SK-N-SH (cell line): ENCODE results near the gene PKNOX2.

Experiments used
- CTCF ChIP-seq: fragments of 200-600 bp; sonication (generic); IDR thresholded peaks from 2 replicates; pipeline ENCODE4 v1.6.1; 2017; ENCODE audit warnings: antibody characterized with exemption, mild to moderate bottlenecking, moderate library complexity
- EP300 ChIP-seq, 2 experiments: IDR thresholded peaks; 2 replicates each; pipeline versions ENCODE4 v1.4.0 to v1.6.1; 2012; ENCODE audit warnings: borderline replicate concordance in 1 of 2, low read depth in 1 of 2, low read length in 1 of 2
- EZH2phosphoT487 ChIP-seq: fragments of 200-600 bp; sonication (generic); IDR thresholded peaks from 2 replicates; pipeline ENCODE4 v1.6.1; 2017; ENCODE audit warnings: low read depth, mixed run types, mild to moderate bottlenecking, antibody characterized with exemption, moderate library complexity, borderline replicate concordance
- FOSL2 ChIP-seq: IDR thresholded peaks from 2 replicates; pipeline ENCODE4 v1.4.0; 2012; ENCODE audit warnings: low read depth, mild to moderate bottlenecking, moderate library complexity, borderline replicate concordance
- GABPA ChIP-seq: IDR thresholded peaks from 2 replicates; pipeline ENCODE4 v1.4.0; 2012; ENCODE audit warnings: low read depth, mild to moderate bottlenecking
- POLR2AphosphoS5 ChIP-seq: IDR thresholded peaks from 2 replicates; pipeline ENCODE4 v1.6.1; 2012; ENCODE audit warnings: low read depth, low read length
- RFX5 ChIP-seq: IDR thresholded peaks from 2 replicates; pipeline ENCODE4 v1.6.1; 2012; ENCODE audit warnings: mild to moderate bottlenecking, improper control_type of control experiment, low read length
- SMC3 ChIP-seq: IDR thresholded peaks from 2 replicates; pipeline ENCODE4 v1.6.1; 2012; ENCODE audit warnings: low read depth, low read length, improper control_type of control experiment
- TAF1 ChIP-seq: IDR thresholded peaks from 2 replicates; pipeline ENCODE4 v1.6.1; 2012; ENCODE audit warnings: low read depth, mild to moderate bottlenecking, low read length, moderate library complexity, borderline replicate concordance
- TEAD4 ChIP-seq: IDR thresholded peaks from 2 replicates; pipeline ENCODE4 v1.4.0; 2012; ENCODE audit warnings: mild to moderate bottlenecking, borderline replicate concordance; ENCODE audit not compliant: insufficient read depth
- USF1 ChIP-seq: IDR thresholded peaks from 2 replicates; pipeline ENCODE4 v1.4.0; 2012; ENCODE audit warnings: low read depth, borderline replicate concordance
- ZBTB33 ChIP-seq: IDR thresholded peaks from 2 replicates; pipeline ENCODE4 v1.4.0; 2012; ENCODE audit warnings: low read depth, borderline replicate concordance

- TF ChIP-seq GABPA (no peak), EZH2phosphoT487 (no peak), CTCF (no peak), TEAD4 (no peak), EP300 (IDR thresholded peaks at IDR 0.05; ENCODE audit: borderline replicate concordance in 1 of 2, low read depth in 1 of 2, low read length in 1 of 2) (no peak), TAF1 (no peak), ZBTB33 (no peak), POLR2AphosphoS5 (no peak), FOSL2 (no peak), USF1 (no peak), RFX5 (no peak), SMC3 (no peak)
Measured at GRCh38 chr11:125165843-125166763, 1.6 kb downstream of the PKNOX2 start.
